Large intestine (tissue), 3 donors: ENCODE data around the gene MAN1A1. TPM values are rescaled to one million over a fixed set of nuclear protein-coding genes. Genes with fewer than 3 reads are reported as not detected.

Experiments used
- DNase-seq, 2 donors: peaks; one replicate each; pipeline versions ENCODE4 v3.0.0 to v3.0.0-alpha.2; 2013
- H3K27ac ChIP-seq: one replicate; pipeline ENCODE4 v1.5.1; 2013; ENCODE audit warnings: low read length
- H3K27me3 ChIP-seq: 2 replicates; pipeline ENCODE4 v1.6.1; 2013; ENCODE audit warnings: low read length; ENCODE audit not compliant: control insufficient read depth, insufficient read depth
- H3K36me3 ChIP-seq: 2 replicates; pipeline ENCODE4 v1.6.1; 2013; ENCODE audit warnings: low read length; ENCODE audit not compliant: control insufficient read depth, insufficient read depth
- H3K4me1 ChIP-seq: one replicate; pipeline ENCODE4 v1.6.1; 2013; ENCODE audit warnings: low read length; ENCODE audit not compliant: control insufficient read depth, insufficient read depth
- H3K4me3 ChIP-seq: one replicate; pipeline ENCODE4 v1.5.1; 2013; ENCODE audit warnings: low read length
- H3K9me3 ChIP-seq: one replicate; pipeline ENCODE4 v1.6.1; 2013; ENCODE audit warnings: mild to moderate bottlenecking, low read depth, low read length, moderate library complexity; ENCODE audit not compliant: control insufficient read depth
- WGBS: methylation state at CpG from one replicate; pipeline ENCODE4 v1.1.5; 2013; ENCODE audit warnings: low lambda C conversion rate; ENCODE audit not compliant: insufficient coverage; 5-methylcytosine and 5-hydroxymethylcytosine counted together
- polyA plus RNA-seq: library from polyadenylated mRNA; unstranded; fragments of 120-200 nt; gene quantifications from one replicate; pipeline ENCODE4 v1.2.1, GENCODE V29; 2013

Gene MAN1A1
- polyA plus RNA-seq, 1 donor, result 123 TPM

- Histone ChIP-seq H3K9me3 (no peaks in the 10 kb centered on the region), H3K4me3 (no peak overlapping the region), H3K27me3 (no peaks in the 10 kb centered on the region), H3K36me3 (no peaks in the 10 kb centered on the region), H3K27ac (no peak overlapping the region), H3K4me1 (no peaks in the 10 kb centered on the region)
- WGBS, result 72% methylated on average over 2 of the region's 2 CpGs
- no peak for DNase-seq
These were observed 59.3 kb downstream of the MAN1A1 start for GRCh38 chr6:119290306-119290705.

- no peak for DNase-seq
- H3K27me3 ChIP-seq, result no peaks in the 10 kb centered on the region
- H3K36me3 ChIP-seq, result no peaks in the 10 kb centered on the region
- no CpG with 5 or more reads among the region's 3 CpGs for WGBS
- no peaks in the 10 kb centered on the region for H3K4me1 ChIP-seq
- no peak overlapping the region for H3K4me3 ChIP-seq
- H3K9me3 ChIP-seq, result no peaks in the 10 kb centered on the region
- H3K27ac ChIP-seq, result no peak overlapping the region
These were observed 59.9 kb downstream of the MAN1A1 start for GRCh38 chr6:119289651-119290050.

- WGBS, result 94% methylated on average over 3 of the region's 3 CpGs
- no peak overlapping the region for H3K27ac ChIP-seq
- no peak overlapping the region for H3K4me3 ChIP-seq
- no peak for DNase-seq
- H3K27me3 ChIP-seq, result no peaks in the 10 kb centered on the region
- no peaks in the 10 kb centered on the region for H3K9me3 ChIP-seq
- peaks cover 5% of the 10 kb centered on the region for H3K36me3 ChIP-seq
- H3K4me1 ChIP-seq, result no peaks in the 10 kb centered on the region
These were observed 63.5 kb downstream of the MAN1A1 start for GRCh38 chr6:119285908-119286625.

GRCh38 chr6:119284861-119285521 is 64.6 kb downstream of the MAN1A1 start:
- Histone ChIP-seq H3K4me1 (no peaks in the 10 kb centered on the region), H3K9me3 (no peaks in the 10 kb centered on the region), H3K27ac (no peak overlapping the region), H3K27me3 (no peaks in the 10 kb centered on the region), H3K36me3 (peaks cover 5% of the 10 kb centered on the region), H3K4me3 (no peak overlapping the region)
- WGBS, result 88% methylated on average over 3 of the region's 4 CpGs
- no peak for DNase-seq

GRCh38 chr6:119283979-119284545 is 65.5 kb downstream of the MAN1A1 start:
- WGBS, result 100% methylated on average over 1 of the region's 6 CpGs
- no peak overlapping the region for H3K27ac ChIP-seq
- H3K9me3 ChIP-seq, result no peaks in the 10 kb centered on the region
- H3K27me3 ChIP-seq, result no peaks in the 10 kb centered on the region
- H3K4me3 ChIP-seq, result no peak overlapping the region
- peaks cover 5% of the 10 kb centered on the region for H3K36me3 ChIP-seq
- DNase-seq, result no peak
- no peaks in the 10 kb centered on the region for H3K4me1 ChIP-seq

GRCh38 chr6:119283214-119283613 is 66.3 kb downstream of the MAN1A1 start:
- Histone ChIP-seq H3K27me3 (no peaks in the 10 kb centered on the region), H3K27ac (no peak overlapping the region), H3K4me1 (no peaks in the 10 kb centered on the region), H3K9me3 (no peaks in the 10 kb centered on the region), H3K36me3 (peaks cover 5% of the 10 kb centered on the region), H3K4me3 (no peak overlapping the region)
- WGBS, result 100% methylated on average over 2 of the region's 3 CpGs
- no peak for DNase-seq

GRCh38 chr6:119280668-119281067 is 68.9 kb downstream of the MAN1A1 start:
- Histone ChIP-seq H3K27ac (no peak overlapping the region), H3K4me1 (no peaks in the 10 kb centered on the region), H3K9me3 (no peaks in the 10 kb centered on the region), H3K27me3 (no peaks in the 10 kb centered on the region), H3K36me3 (peaks cover 5% of the 10 kb centered on the region), H3K4me3 (no peak overlapping the region)
- no CpG with 5 or more reads among the region's 2 CpGs for WGBS
- no peak for DNase-seq

- no peaks in the 10 kb centered on the region for H3K4me1 ChIP-seq
- peaks cover 5% of the 10 kb centered on the region for H3K36me3 ChIP-seq
- H3K27me3 ChIP-seq, result no peaks in the 10 kb centered on the region
- no peaks in the 10 kb centered on the region for H3K9me3 ChIP-seq
- WGBS, result no CpG with 5 or more reads among the region's 1 CpG
- no peak overlapping the region for H3K4me3 ChIP-seq
- no peak overlapping the region for H3K27ac ChIP-seq
- DNase-seq, result no peak
These were observed 69.5 kb downstream of the MAN1A1 start for GRCh38 chr6:119280080-119280479.

- Histone ChIP-seq H3K9me3 (no peaks in the 10 kb centered on the region), H3K36me3 (peaks cover 3% of the 10 kb centered on the region), H3K27me3 (no peaks in the 10 kb centered on the region), H3K4me1 (no peaks in the 10 kb centered on the region), H3K27ac (no peak overlapping the region), H3K4me3 (no peak overlapping the region)
- DNase-seq, result no peak
- WGBS, result no CpG with 5 or more reads among the region's 2 CpGs
These were observed 70.9 kb downstream of the MAN1A1 start for GRCh38 chr6:119278625-119279024.

- Histone ChIP-seq H3K9me3 (no peaks in the 10 kb centered on the region), H3K36me3 (no peaks in the 10 kb centered on the region)
- WGBS, result 33% methylated on average over 1 of the region's 2 CpGs
These were observed 72.5 kb downstream of the MAN1A1 start for GRCh38 chr6:119277052-119277451.

More at GRCh38 chr6:119277052-119277451, 72.5 kb downstream of the MAN1A1 start:
- no peaks in the 10 kb centered on the region for H3K4me1 ChIP-seq
- no peak overlapping the region for H3K27ac ChIP-seq
- no peaks in the 10 kb centered on the region for H3K27me3 ChIP-seq
- H3K4me3 ChIP-seq, result no peak overlapping the region
- DNase-seq, result no peak
